Measurements from ENCODE around the gene DHRS1.
A peak's percentile ranks its signal among the peaks of the same experiment; 100 is the strongest.
"Not testable (repeated sequence)": the region's sequence is repeated elsewhere in the genome, so short reads cannot be mapped to it uniquely, and the experiment has no call there.

Gene DHRS1

GRCh38 chr14:24246765-24247212 is 52.8 kb downstream of the DHRS1 start:
- no peak for DNase-seq (ENCODE audit: low spot score)

- DNase-seq (ENCODE audit: low spot score), result not testable (repeated sequence)
These were observed 54.2 kb downstream of the DHRS1 start for GRCh38 chr14:24245350-24245749.

DNA sequence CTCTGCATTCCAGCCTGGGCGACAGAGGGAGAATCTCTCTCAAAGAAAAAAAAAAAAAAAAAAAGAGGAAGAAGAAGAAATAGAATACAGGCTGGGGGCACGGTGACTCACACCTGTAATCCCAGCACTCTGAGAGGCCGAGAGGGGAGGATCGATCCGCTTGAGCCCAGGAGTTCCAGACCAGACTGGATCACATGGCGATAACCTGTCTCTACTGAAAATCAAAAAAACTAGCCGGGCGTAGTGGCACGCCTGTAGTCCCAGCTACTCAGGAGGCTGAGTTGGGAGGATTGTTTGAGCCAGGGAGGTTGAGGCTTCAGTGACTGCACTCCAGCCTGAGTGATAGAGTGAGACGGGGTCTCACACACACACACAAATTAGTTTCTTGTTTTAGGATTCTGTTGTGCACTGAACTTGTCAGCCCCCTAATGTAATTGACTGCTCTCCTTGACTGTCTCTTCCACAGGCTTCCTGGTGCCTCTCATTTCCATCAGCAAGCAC is 56.2 kb downstream of the DHRS1 start:
- no peak for DNase-seq (ENCODE audit: low spot score)

DNA sequence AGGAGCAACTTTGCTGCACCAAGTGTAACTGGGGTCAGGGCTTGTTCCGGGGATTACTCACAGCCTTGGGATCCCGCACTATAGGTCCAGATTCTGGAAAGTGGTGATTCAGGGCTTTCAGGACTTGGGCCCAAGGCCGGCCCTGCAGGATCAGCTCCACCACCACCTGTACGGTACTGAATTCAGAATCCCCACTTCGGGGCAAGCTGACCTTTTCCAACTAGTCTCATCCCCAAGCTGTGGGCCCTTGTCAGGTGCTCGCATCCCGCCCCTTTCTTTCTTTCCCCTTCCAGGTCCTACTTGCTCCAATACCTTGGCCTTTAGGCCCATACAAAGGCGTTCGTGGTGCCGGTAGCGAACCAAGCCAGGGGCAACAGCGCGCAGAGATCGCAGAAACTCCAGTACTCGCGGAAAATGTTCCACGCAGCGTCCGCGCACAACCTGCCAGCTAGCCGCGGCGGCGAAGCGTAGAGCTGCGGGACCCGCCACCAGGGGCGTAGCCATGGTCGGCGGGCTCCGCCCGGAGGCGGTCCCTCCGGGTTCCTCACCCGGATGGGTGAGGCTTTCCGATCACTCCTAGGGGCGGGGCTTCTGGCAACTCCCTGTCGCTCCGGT is 57.6 kb downstream of the DHRS1 start:
- peak; percentile 95 for DNase-seq (ENCODE audit: low spot score)
